Duodenal mucosa (tissue), 2 donors: ENCODE data around the gene HNRNPK.

Experiments
- H3K27ac ChIP-seq: one replicate; pipeline ENCODE4 v1.7.0; 2013; ENCODE audit warnings: low read depth, low read length
- H3K27me3 ChIP-seq, 2 donors: one replicate each; pipeline ENCODE4 v1.7.0; 2013; ENCODE audit warnings: low read length in 2 of 2, control low read depth in 1 of 2; ENCODE audit not compliant: insufficient read depth in 2 of 2, control insufficient read depth in 1 of 2
- H3K36me3 ChIP-seq, 2 donors: one replicate each; pipeline ENCODE4 v1.7.0; 2013; ENCODE audit warnings: low read length in 2 of 2, control low read depth in 1 of 2; ENCODE audit not compliant: insufficient read depth in 2 of 2, control insufficient read depth in 1 of 2
- H3K4me1 ChIP-seq, 2 donors: one replicate each; pipeline ENCODE4 v1.7.0; 2013; ENCODE audit warnings: low read length in 2 of 2, control low read depth in 1 of 2; ENCODE audit not compliant: insufficient read depth in 2 of 2, control insufficient read depth in 1 of 2
- H3K4me3 ChIP-seq, 2 donors: one replicate each; pipeline ENCODE4 v1.7.0; 2013; ENCODE audit warnings: low read length in 2 of 2, low read depth in 1 of 2
- H3K9ac ChIP-seq, 2 donors: one replicate each; pipeline ENCODE4 v1.7.0; 2013; ENCODE audit warnings: low read length in 2 of 2, low read depth in 1 of 2
- H3K9me3 ChIP-seq, 2 donors: one replicate each; pipeline ENCODE4 v1.7.0; 2013; ENCODE audit warnings: low read length in 2 of 2, control low read depth in 1 of 2; ENCODE audit not compliant: control insufficient read depth in 1 of 2

The HNRNPK gene

DNA sequence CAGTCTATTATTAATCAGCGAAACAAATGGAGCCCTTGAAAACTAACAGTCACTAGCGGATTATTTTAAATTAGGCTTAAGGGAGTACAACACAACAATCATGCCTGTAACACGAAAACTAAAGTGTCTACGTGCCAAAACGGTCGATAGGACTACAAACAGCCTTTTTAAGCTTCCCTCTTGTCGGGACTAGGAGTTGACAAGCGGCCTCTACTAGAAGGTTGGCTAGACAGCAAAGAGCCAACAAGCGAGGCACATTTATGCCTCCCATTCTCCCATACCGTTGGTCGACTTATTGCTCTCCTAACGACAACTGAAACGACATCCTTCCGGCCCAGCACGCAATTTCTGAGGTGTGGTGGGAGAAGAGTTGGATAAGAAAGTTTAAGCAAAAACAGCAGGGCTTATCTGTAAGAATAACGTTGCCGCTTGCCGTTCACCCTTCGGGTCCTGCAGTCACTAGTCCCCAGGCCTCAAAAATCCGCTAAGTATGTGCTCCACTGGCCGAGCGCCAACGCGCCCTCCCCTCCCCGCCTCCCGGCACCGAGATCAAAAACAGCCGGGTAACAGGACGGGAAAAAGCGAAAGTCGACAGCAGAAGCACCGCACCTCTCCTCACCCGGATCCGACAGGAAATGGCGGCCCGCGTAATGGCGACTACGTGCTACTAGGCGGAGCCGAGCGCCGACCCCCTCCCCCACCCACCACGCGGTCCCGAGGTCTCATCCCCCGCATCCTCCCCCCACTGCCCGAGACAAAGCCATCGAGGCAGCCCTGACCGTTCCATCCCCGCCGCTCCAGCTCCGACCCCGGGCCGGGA, 813 bp downstream of the HNRNPK start:
- Histone ChIP-seq H3K9ac (peak overlapping the region; percentile 100), H3K4me3 (peak overlapping the region; percentile 98 to 100), H3K4me1 (peaks cover 25 to 26% of the 10 kb centered on the region in 2 donors), H3K27me3 (no peaks in the 10 kb centered on the region), H3K27ac (peak overlapping the region; percentile 99), H3K36me3 (peaks cover 22 to 34% of the 10 kb centered on the region in 2 donors), H3K9me3 (no peaks in the 10 kb centered on the region)

DNA sequence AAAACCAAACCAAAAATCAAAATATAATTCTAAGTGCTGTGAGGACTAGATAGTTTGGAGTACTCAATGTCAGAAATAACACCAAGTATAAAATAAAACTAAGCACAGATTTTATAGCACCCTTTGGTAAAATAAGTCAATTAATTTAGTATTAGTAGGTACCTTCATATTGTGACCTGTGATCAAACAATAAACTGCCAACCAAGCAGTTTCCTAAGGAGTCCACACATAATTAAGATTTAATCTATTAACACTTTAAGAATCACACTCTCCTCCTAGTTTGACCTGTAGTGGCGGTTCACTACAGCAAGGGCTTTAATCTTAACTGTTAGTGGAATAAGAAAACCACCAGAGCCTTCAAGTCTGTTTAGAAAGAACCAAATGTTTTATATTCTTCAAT, 2.8 kb downstream of the HNRNPK start:
- H3K36me3 ChIP-seq = peaks cover 37 to 54% of the 10 kb centered on the region in 2 donors
- peak overlapping the region; percentile 98 to 100 for H3K4me3 ChIP-seq
- peaks cover 34 to 36% of the 10 kb centered on the region in 2 donors for H3K4me1 ChIP-seq
- no peaks in the 10 kb centered on the region for H3K27me3 ChIP-seq
- no peak overlapping the region for H3K27ac ChIP-seq
- no peak overlapping the region for H3K9ac ChIP-seq
- H3K9me3 ChIP-seq = no peaks in the 10 kb centered on the region

DNA sequence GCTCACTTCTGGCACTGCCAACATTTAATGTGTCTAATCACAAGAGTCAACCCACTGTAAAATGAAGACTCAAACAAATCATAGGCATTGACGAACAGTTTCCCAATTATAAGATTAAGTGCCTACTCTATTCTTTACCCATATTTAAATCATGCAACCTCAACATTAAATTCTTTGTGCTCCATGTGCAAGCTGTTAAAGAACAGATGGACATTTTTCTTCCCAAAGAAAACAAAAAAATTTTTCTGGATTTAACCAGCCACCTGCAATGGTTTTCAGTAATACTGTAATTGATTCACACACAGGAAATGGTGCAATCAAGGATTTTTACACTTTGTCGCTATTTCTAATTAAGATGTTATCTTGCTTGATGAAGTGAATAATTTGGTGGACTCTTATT, 3.6 kb downstream of the HNRNPK start:
- peaks cover 29 to 32% of the 10 kb centered on the region in 2 donors for H3K4me1 ChIP-seq
- H3K36me3 ChIP-seq = peaks cover 45 to 62% of the 10 kb centered on the region in 2 donors
- H3K27me3 ChIP-seq = no peaks in the 10 kb centered on the region
- H3K4me3 ChIP-seq = no peak overlapping the region
- H3K27ac ChIP-seq = no peak overlapping the region
- no peak overlapping the region for H3K9ac ChIP-seq
- H3K9me3 ChIP-seq = no peaks in the 10 kb centered on the region

DNA sequence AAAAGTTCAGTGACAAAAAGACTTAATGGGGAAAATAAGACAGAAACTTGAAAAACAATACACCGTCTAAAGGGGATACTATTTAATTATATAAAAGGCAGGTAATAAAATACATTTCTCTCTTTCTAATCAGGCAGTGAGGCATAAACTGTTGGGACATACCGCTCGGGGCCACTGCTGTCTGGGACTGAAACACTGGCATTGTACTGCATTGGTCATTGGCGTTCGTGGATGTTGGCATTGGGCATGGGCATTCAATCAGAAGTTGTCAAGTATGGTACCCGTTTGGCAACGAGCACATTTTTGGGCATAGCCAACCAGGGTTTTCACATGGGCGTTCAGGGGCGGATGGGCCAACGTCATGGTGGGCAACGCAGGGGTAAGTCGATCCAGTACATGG, 4.7 kb downstream of the HNRNPK start:
- Histone ChIP-seq H3K9ac (no peak overlapping the region), H3K9me3 (no peaks in the 10 kb centered on the region), H3K27ac (no peak overlapping the region), H3K4me1 (peaks cover 26 to 32% of the 10 kb centered on the region in 2 donors), H3K36me3 (peaks cover 56 to 73% of the 10 kb centered on the region in 2 donors), H3K27me3 (no peaks in the 10 kb centered on the region), H3K4me3 (no peak overlapping the region)

DNA sequence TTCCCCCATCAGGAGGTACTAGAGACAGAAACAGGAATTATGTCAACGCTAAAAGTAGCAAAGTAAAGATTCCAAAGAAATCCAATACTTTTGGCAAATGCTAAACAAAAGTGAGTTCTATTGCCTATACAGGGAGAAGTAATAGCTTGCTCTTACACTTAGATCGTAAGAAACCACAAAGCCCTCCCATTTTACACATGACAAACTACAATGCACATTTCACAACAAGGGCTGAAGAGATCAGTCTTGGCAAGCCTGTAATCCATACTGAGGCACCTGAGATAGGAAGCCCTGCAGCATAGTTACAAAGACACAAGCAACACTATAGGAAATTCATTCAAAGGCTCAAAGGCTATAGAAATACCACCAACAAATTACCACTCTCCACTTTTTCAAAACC, 7.7 kb downstream of the HNRNPK start:
- Histone ChIP-seq H3K36me3 (peaks cover 71 to 90% of the 10 kb centered on the region in 2 donors), H3K9ac (no peak overlapping the region), H3K4me1 (peaks cover 19 to 26% of the 10 kb centered on the region in 2 donors)

DNA sequence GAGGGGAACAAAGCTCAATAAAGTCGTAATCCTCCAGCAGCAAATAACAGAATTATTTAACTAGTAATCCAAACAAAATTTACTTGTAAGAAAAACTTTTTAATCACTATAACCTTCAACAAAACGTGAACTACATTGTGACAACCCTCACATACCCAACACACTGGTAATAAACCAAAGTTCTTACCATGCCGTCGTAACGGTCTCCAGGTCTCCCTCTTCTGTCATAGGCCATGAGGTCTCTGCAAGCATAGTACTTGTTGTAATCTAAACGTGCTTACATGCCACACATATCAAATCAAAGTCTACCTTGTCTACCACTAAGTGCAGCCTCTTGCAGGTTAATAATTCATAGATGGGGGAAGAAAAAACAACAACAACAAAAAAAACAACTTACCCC, 8.5 kb downstream of the HNRNPK start:
- Histone ChIP-seq H3K4me3 (no peak overlapping the region), H3K9me3 (no peaks in the 10 kb centered on the region), H3K36me3 (peaks cover 66 to 92% of the 10 kb centered on the region in 2 donors), H3K27ac (no peak overlapping the region), H3K4me1 (peaks cover 16 to 18% of the 10 kb centered on the region in 2 donors), H3K9ac (no peak overlapping the region), H3K27me3 (no peaks in the 10 kb centered on the region)

More for the DNA sequence above, 7.7 kb downstream of the HNRNPK start:
- Histone ChIP-seq H3K27me3 (no peaks in the 10 kb centered on the region), H3K27ac (no peak overlapping the region), H3K9me3 (no peaks in the 10 kb centered on the region), H3K4me3 (no peak overlapping the region)

DNA sequence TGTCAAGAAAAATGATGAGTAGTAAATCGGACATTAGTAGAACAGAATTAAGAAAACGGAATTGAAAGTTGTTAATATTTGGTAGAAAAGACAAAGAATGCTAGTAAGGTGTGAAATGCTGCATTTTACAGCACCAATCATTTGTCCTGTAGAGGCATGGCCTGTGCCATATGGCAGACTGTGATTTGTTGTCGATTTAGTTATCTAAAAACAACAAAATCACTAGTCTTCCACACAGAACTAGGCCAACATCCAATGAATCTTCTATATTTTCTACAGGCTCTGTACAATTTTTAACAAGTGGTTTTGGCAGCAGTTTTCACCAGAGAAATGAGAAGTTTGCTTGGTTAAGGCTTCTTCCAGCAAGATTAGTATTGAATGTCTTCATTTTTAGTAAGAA, 10.4 kb downstream of the HNRNPK start:
- Histone ChIP-seq H3K9ac (no peak overlapping the region), H3K4me3 (no peak overlapping the region), H3K4me1 (peaks cover 10 to 11% of the 10 kb centered on the region in 2 donors), H3K36me3 (peaks cover 54 to 79% of the 10 kb centered on the region in 2 donors), H3K27me3 (no peaks in the 10 kb centered on the region), H3K9me3 (no peaks in the 10 kb centered on the region), H3K27ac (no peak overlapping the region)

DNA sequence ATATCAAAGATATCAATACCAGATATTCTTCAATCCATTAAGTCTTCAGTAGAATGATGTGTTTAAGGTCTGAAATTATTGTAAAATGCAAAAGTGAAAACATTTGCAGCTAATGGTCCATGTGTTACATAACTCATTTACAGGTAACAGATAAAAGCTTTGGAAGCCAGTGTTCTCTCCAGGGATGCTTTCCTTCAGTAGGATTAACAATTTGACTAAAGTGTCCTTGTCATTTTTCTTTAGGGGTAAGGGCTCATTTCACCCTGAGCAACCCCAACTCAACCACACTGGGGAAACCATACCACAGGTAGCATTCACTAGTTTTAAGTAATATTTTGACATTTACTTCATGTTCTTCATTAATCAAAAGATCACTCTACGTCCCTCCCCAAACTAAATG, 12.9 kb downstream of the HNRNPK start:
- no peaks in the 10 kb centered on the region for H3K9me3 ChIP-seq
- no peak overlapping the region for H3K27ac ChIP-seq
- H3K4me1 ChIP-seq = peaks cover 0 to 4% of the 10 kb centered on the region in 2 donors
- no peaks in the 10 kb centered on the region for H3K27me3 ChIP-seq
- peaks cover 33 to 54% of the 10 kb centered on the region in 2 donors for H3K36me3 ChIP-seq
- no peak overlapping the region for H3K4me3 ChIP-seq
- H3K9ac ChIP-seq = no peak overlapping the region

DNA sequence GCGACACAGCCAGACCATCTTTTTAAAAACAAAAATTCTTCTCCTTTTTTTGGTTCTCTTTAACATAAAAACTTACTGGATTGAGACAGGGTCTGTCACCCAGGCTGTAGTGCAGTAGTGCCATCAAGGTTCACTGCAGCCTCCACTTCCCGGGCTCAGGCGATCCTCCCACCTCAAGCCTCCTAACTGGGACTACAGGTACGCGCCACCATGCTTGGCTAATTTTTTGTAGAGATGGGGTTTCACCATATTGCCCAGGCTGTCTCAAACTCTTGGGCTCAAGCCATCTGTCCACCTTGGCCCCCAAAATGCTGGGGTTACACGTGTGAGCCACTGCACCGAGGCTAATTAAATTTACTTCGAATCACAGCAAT, 13.8 kb downstream of the HNRNPK start:
- Histone ChIP-seq H3K9ac (no peak overlapping the region), H3K27me3 (no peaks in the 10 kb centered on the region), H3K4me3 (no peak overlapping the region), H3K4me1 (peaks cover 0 to 5% of the 10 kb centered on the region in 2 donors), H3K9me3 (no peaks in the 10 kb centered on the region), H3K27ac (no peak overlapping the region), H3K36me3 (peaks cover 24 to 45% of the 10 kb centered on the region in 2 donors)

DNA sequence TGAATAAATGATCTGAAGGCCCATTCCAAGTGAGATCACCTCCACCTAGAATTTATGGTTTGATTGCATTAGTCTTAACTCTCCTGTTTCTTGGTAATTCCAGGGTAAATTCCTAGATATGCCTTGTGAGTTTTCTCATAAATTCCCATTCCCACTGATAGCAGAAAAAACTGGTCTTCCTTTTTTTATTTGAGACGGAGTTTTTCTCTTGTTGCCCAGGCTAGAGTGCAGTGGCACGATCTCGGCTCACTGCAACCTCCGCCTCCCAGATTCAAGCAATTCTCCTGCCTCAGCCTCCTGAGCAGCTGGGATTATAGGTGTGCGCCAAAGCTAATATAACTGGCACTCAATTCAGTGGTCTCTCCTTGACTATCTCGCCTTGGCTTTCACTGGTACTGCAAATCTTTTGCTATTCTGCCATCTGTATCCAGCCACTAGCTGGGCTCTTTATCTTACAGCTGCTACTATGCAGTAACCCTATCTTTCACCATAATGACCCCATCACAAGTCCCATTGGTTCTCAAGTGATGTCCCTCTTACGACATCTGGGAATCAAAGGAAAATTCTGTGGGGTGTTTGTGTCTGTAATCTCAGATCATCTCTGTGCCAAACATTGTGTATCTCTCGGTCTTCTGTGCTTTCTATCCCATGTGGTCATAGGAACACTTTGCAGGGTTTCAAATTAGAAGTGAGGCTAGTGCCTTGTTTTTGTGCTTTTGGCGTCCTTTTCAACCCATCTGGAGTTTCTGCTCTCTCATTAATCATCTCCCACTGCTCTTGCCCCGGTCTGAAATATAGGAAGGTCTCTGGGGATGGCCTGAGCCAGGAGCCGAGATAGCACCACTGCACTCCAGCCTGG, 14.4 kb downstream of the HNRNPK start:
- Histone ChIP-seq H3K36me3 (peaks cover 18 to 39% of the 10 kb centered on the region in 2 donors), H3K27ac (no peak overlapping the region)

More for the DNA sequence above, 14.4 kb downstream of the HNRNPK start:
- no peaks in the 10 kb centered on the region for H3K27me3 ChIP-seq
- H3K9me3 ChIP-seq = no peaks in the 10 kb centered on the region
- H3K9ac ChIP-seq = no peak overlapping the region
- H3K4me3 ChIP-seq = no peak overlapping the region
- peaks cover 0 to 5% of the 10 kb centered on the region in 2 donors for H3K4me1 ChIP-seq
